Neural cell (in vitro differentiated cells): Measurements from ENCODE around the gene TRAPPC14. TPM values are rescaled to one million over a fixed set of nuclear protein-coding genes. Genes with fewer than 3 reads are reported as not detected.

Source experiments
- H2AFZ ChIP-seq: fragments of 200-600, 300-800 bp; sonication (generic), shearing (Covaris generic); 2 replicates; pipeline ENCODE4 v1.6.0; 2014; ENCODE audit warnings: low read depth, mild to moderate bottlenecking, antibody characterized with exemption, low read length, moderate library complexity
- H3F3A ChIP-seq: fragments of 200-600 bp; shearing (Covaris generic); 2 replicates; pipeline ENCODE4 v1.6.1; 2016; ENCODE audit warnings: mild to moderate bottlenecking, moderate library complexity, mixed read lengths, antibody characterized with exemption, low read length; ENCODE audit not compliant: insufficient read depth, poor library complexity, severe bottlenecking
- H3K27ac ChIP-seq: fragments of 200-600, 300-800 bp; sonication (generic), shearing (Covaris generic); 2 replicates; pipeline ENCODE4 v1.5.1; 2014; ENCODE audit warnings: mild to moderate bottlenecking, low read length, moderate library complexity
- H3K27me3 ChIP-seq: fragments of 300-800, 200-600 bp; sonication (generic), shearing (Covaris generic); 2 replicates; pipeline ENCODE4 v1.6.0; 2014; ENCODE audit warnings: mild to moderate bottlenecking, low read depth, low read length, moderate library complexity; ENCODE audit not compliant: insufficient read depth
- H3K36me3 ChIP-seq: fragments of 300-800, 200-600 bp; sonication (generic), shearing (Covaris generic); 2 replicates; pipeline ENCODE4 v1.5.1; 2014; ENCODE audit warnings: mild to moderate bottlenecking, antibody characterized with exemption, low read length, moderate library complexity; ENCODE audit not compliant: insufficient read depth
- H3K4me2 ChIP-seq: fragments of 300-800, 200-600 bp; sonication (generic), shearing (Covaris generic); 2 replicates; pipeline ENCODE4 v1.6.0; 2014; ENCODE audit warnings: mild to moderate bottlenecking, low read length
- H3K4me3 ChIP-seq: fragments of 300-800, 200-600 bp; sonication (generic), shearing (Covaris generic); 2 replicates; pipeline ENCODE4 v1.5.1; 2014; ENCODE audit warnings: mild to moderate bottlenecking, low read length, moderate library complexity
- H3K79me2 ChIP-seq: fragments of 200-600 bp; shearing (Covaris generic); replicated peaks from 2 replicates; pipeline ENCODE4 v1.6.0; 2014; ENCODE audit warnings: mild to moderate bottlenecking, low read length, moderate library complexity; ENCODE audit not compliant: insufficient read depth
- H3K9ac ChIP-seq: fragments of 300-800, 200-600 bp; sonication (generic), shearing (Covaris generic); 2 replicates; pipeline ENCODE4 v1.6.1; 2016; ENCODE audit warnings: mild to moderate bottlenecking, low read length, mixed read lengths
- H3K9me2 ChIP-seq: fragments of 200-600 bp; shearing (Covaris generic); 2 replicates; pipeline ENCODE4 v1.6.1; 2016; ENCODE audit warnings: mild to moderate bottlenecking, low read length, mixed read lengths; ENCODE audit not compliant: insufficient read depth
- H3K9me3 ChIP-seq: fragments of 200-600, 300-800 bp; sonication (generic), shearing (Covaris generic); 2 replicates; pipeline ENCODE4 v1.6.1; 2016; ENCODE audit warnings: mild to moderate bottlenecking, mixed run types, low read length, moderate library complexity, mixed read lengths
- H4K20me1 ChIP-seq: fragments of 200-600 bp; shearing (Covaris generic); 2 replicates; pipeline ENCODE4 v1.6.1; 2016; ENCODE audit warnings: mild to moderate bottlenecking, mixed run types; ENCODE audit not compliant: insufficient read depth
- CTCF ChIP-seq: fragments of 450-650 bp; IDR thresholded peaks from 2 replicates; pipeline ENCODE4 v1.5.1; 2014; ENCODE audit warnings: antibody characterized with exemption, mild to moderate bottlenecking, moderate library complexity; ENCODE audit not compliant: poor library complexity, severe bottlenecking
- EP300 ChIP-seq: fragments of 450-650 bp; conservative IDR thresholded peaks from 2 replicates; pipeline ENCODE4 v1.6.1; 2014; ENCODE audit warnings: antibody characterized with exemption, mild to moderate bottlenecking, moderate library complexity; ENCODE audit not compliant: poor library complexity, severe bottlenecking
- EZH2 ChIP-seq: fragments of 200-600, 300-800 bp; shearing (Covaris generic), sonication (generic); IDR thresholded peaks from 2 replicates; pipeline ENCODE4 v1.6.1; 2014; ENCODE audit warnings: antibody characterized with exemption, low read length, borderline replicate concordance, mild to moderate bottlenecking; ENCODE audit not compliant: insufficient read depth, poor library complexity, severe bottlenecking
- MXI1 ChIP-seq: fragments of 450-650 bp; conservative IDR thresholded peaks from 2 replicates; pipeline ENCODE4 v1.6.1; 2014; ENCODE audit warnings: antibody characterized with exemption, mild to moderate bottlenecking; ENCODE audit not compliant: poor library complexity, severe bottlenecking
- POLR2AphosphoS5 ChIP-seq: IDR thresholded peaks from 2 replicates; pipeline ENCODE4 v1.6.1; 2012
- RAD21 ChIP-seq: fragments of 450-650 bp; conservative IDR thresholded peaks from 2 replicates; pipeline ENCODE4 v1.6.1; 2014; ENCODE audit warnings: antibody characterized with exemption, mild to moderate bottlenecking, moderate library complexity
- REST ChIP-seq: IDR thresholded peaks from 2 replicates; pipeline ENCODE4 v1.6.1; 2012; ENCODE audit warnings: borderline replicate concordance
- SMC3 ChIP-seq: fragments of 450-650 bp; conservative IDR thresholded peaks from 2 replicates; pipeline ENCODE4 v1.6.1; 2014; ENCODE audit warnings: antibody characterized with exemption, mild to moderate bottlenecking, moderate library complexity; ENCODE audit not compliant: poor library complexity
- TAF1 ChIP-seq: IDR thresholded peaks from 2 replicates; pipeline ENCODE4 v1.6.1; 2012; ENCODE audit warnings: low read depth
- polyA plus RNA-seq: library from polyadenylated mRNA; depleted of rRNA; stranded (reverse); fragments of >200 nt; gene quantifications from 2 replicates; pipeline ENCODE4 v1.2.3, GENCODE V29; 2014

Gene TRAPPC14
- polyA plus RNA-seq, 1 donor from 2014 or later: 26.7 TPM

- no peak overlapping the region for H2AFZ ChIP-seq
- TF ChIP-seq EZH2: no peak
- no peak for TF ChIP-seq EP300
- TF ChIP-seq POLR2AphosphoS5: no peak
- no peak for TF ChIP-seq TAF1
- no peak for TF ChIP-seq REST
- TF ChIP-seq SMC3: no peak
- no peak for TF ChIP-seq RAD21
- TF ChIP-seq MXI1: no peak
- no peak for TF ChIP-seq CTCF
- H3K79me2 ChIP-seq: no peaks in the 10 kb centered on the region
- no peak overlapping the region for H3K4me2 ChIP-seq
- no peak overlapping the region for H3K27ac ChIP-seq
- no peaks in the 10 kb centered on the region for H3K36me3 ChIP-seq
- no peaks in the 10 kb centered on the region for H3K27me3 ChIP-seq
- H3K9me3 ChIP-seq: no peaks in the 10 kb centered on the region
- H3K9me2 ChIP-seq: no peaks in the 10 kb centered on the region
- H3K4me3 ChIP-seq: no peak overlapping the region
- H3K9ac ChIP-seq: no peak overlapping the region
- no peaks in the 10 kb centered on the region for H3F3A ChIP-seq
- H4K20me1 ChIP-seq: no peaks in the 10 kb centered on the region
Observed at GRCh38 chr7:100163006-100163531, 4.5 kb upstream of the TRAPPC14 start.

- Histone ChIP-seq H3F3A (no peaks in the 10 kb centered on the region), H3K36me3 (no peaks in the 10 kb centered on the region), H2AFZ (no peak overlapping the region), H4K20me1 (no peaks in the 10 kb centered on the region), H3K4me2 (no peak overlapping the region), H3K27ac (no peak overlapping the region), H3K9me2 (no peaks in the 10 kb centered on the region), H3K79me2 (no peaks in the 10 kb centered on the region), H3K27me3 (no peaks in the 10 kb centered on the region), H3K9ac (no peak overlapping the region), H3K4me3 (no peak overlapping the region), H3K9me3 (no peaks in the 10 kb centered on the region)
- TF ChIP-seq CTCF (no peak), SMC3 (no peak), TAF1 (no peak), RAD21 (no peak), POLR2AphosphoS5 (no peak), REST (no peak), EP300 (no peak), MXI1 (no peak), EZH2 (no peak)
Observed at GRCh38 chr7:100160067-100160466, 1.5 kb upstream of the TRAPPC14 start.
